H1 (cell line): ENCODE measurements around the gene KRTAP10-7. TPM values are rescaled to one million over a fixed set of nuclear protein-coding genes. Genes with fewer than 3 reads are reported as not detected.

Experiments used
- CTCF ChIA-PET: fragments of 300-600 bp; sonication (Branson Sonifier 250); formaldehyde crosslinking; loops from one replicate; lab custom pipeline; 2021; ENCODE audit not compliant: partially characterized antibody; lab: Charles Lee
- POLR2A ChIA-PET: fragments of 300-600 bp; sonication (Branson Sonifier 250); formaldehyde crosslinking; loops from one replicate; lab custom pipeline; 2021; ENCODE audit warnings: inconsistent platforms; ENCODE audit not compliant: partially characterized antibody; lab: Charles Lee
- DNase-seq, 2 experiments: peaks; one replicate each; pipeline versions ENCODE4 v3.0.0 to v3.0.0-alpha.2; 2010 to 2022; ENCODE audit warnings: low spot score in 2 of 2, low read depth in 1 of 2, mixed read lengths in 1 of 2
- FAIRE-seq: peaks from 2 replicates; lab custom pipeline; 2011; peaks lifted over from hg19 to GRCh38; lab: Jason Lieb, UNC
- H2AFZ ChIP-seq: 2 replicates; pipeline ENCODE4 v1.8.1; 2012; ENCODE audit warnings: low read length, inconsistent platforms
- H2AK5ac ChIP-seq: 2 replicates; pipeline ENCODE4 v1.6.1; 2013; ENCODE audit warnings: low read depth, low read length
- H2BK120ac ChIP-seq: replicated peaks from 2 replicates; pipeline ENCODE3; 2013; ENCODE audit warnings: low read depth, low read length, inconsistent platforms
- H2BK12ac ChIP-seq: 2 replicates; pipeline ENCODE4 v1.6.1; 2013; ENCODE audit warnings: low read depth, low read length
- H2BK15ac ChIP-seq: 2 replicates; pipeline ENCODE4 v1.6.1; 2013; ENCODE audit warnings: low read length
- H2BK20ac ChIP-seq: 2 replicates; pipeline ENCODE4 v1.6.1; 2013; ENCODE audit warnings: low read length
- H2BK5ac ChIP-seq: 2 replicates; pipeline ENCODE4 v1.6.1; 2013; ENCODE audit warnings: low read depth, low read length
- H3K14ac ChIP-seq: 2 replicates; pipeline ENCODE4 v1.6.1; 2013; ENCODE audit warnings: inconsistent platforms; ENCODE audit not compliant: insufficient read length
- H3K18ac ChIP-seq: 2 replicates; pipeline ENCODE4 v1.6.1; 2013; ENCODE audit warnings: low read length; ENCODE audit errors: extremely low read depth
- H3K23ac ChIP-seq: 2 replicates; pipeline ENCODE4 v1.6.1; 2013; ENCODE audit warnings: inconsistent platforms; ENCODE audit not compliant: insufficient read length
- H3K23me2 ChIP-seq: 2 replicates; pipeline ENCODE4 v1.6.1; 2013; ENCODE audit warnings: low read depth, low read length
- H3K27ac ChIP-seq: 2 replicates; pipeline ENCODE4 v1.6.1; 2011; ENCODE audit warnings: low read depth, low read length, inconsistent platforms
- H3K27me3 ChIP-seq, 4 experiments: replicated peaks in 1 of 4; 1 replicate in 1 of 4; 2 replicates in 3 of 4; pipeline versions ENCODE4 v1.6.1 to v1.8.1; 2011 to 2013; ENCODE audit warnings: low read length in 3 of 4, mild to moderate bottlenecking in 3 of 4, inconsistent platforms in 2 of 4, mixed read lengths in 2 of 4, moderate library complexity in 1 of 4; ENCODE audit not compliant: control insufficient read depth in 3 of 4, insufficient read depth in 3 of 4; ENCODE audit errors: extremely low read depth in 1 of 4
- H3K36me3 ChIP-seq, 4 experiments: 2 replicates each; pipeline versions ENCODE4 v1.6.1 to v1.8.1; 2011 to 2013; ENCODE audit warnings: mild to moderate bottlenecking in 4 of 4, low read length in 3 of 4, moderate library complexity in 2 of 4, control low read depth in 1 of 4, inconsistent platforms in 1 of 4; ENCODE audit not compliant: insufficient read depth in 4 of 4, control insufficient read depth in 2 of 4
- H3K4ac ChIP-seq: replicated peaks from 2 replicates; pipeline ENCODE3; 2013; ENCODE audit warnings: low read length, low read depth, mixed read lengths, inconsistent platforms; ENCODE audit not compliant: insufficient read length
- H3K4me1 ChIP-seq, 4 experiments: replicated peaks in 1 of 4; 1 replicate in 1 of 4; 2 replicates in 3 of 4; pipeline versions ENCODE4 v1.6.1 to v1.8.1; 2011 to 2013; ENCODE audit warnings: low read length in 3 of 4, inconsistent platforms in 2 of 4, mixed read lengths in 1 of 4; ENCODE audit not compliant: insufficient read depth in 4 of 4, control insufficient read depth in 3 of 4
- H3K4me2 ChIP-seq, 2 experiments: 2 replicates each; pipeline versions ENCODE4 v1.6.1 to v1.8.1; 2011 to 2013; ENCODE audit warnings: low read depth in 2 of 2, low read length in 2 of 2, control low read depth in 1 of 2, inconsistent platforms in 1 of 2, mild to moderate bottlenecking in 1 of 2; ENCODE audit not compliant: insufficient read depth in 1 of 2
- H3K4me3 ChIP-seq, 4 experiments: fragments of 200-600, 300-600 bp in 1 of 4; sonication (generic), shearing (Covaris generic), sonication (Bioruptor Twin) in 1 of 4; 2 replicates each; pipeline versions ENCODE4 v1.5.1 to v1.8.1; 2011 to 2016; ENCODE audit warnings: low read length in 4 of 4, low read depth in 3 of 4, control low read depth in 2 of 4, inconsistent platforms in 2 of 4, mild to moderate bottlenecking in 2 of 4, mixed read lengths in 1 of 4, moderate library complexity in 1 of 4; ENCODE audit not compliant: insufficient read depth in 2 of 4; ENCODE audit errors: extremely low read depth in 1 of 4
- H3K56ac ChIP-seq: replicated peaks from 2 replicates; pipeline ENCODE3; 2013; ENCODE audit warnings: low read depth, mild to moderate bottlenecking, mixed read lengths, low read length, inconsistent platforms; ENCODE audit not compliant: insufficient read length
- H3K79me1 ChIP-seq: 2 replicates; pipeline ENCODE4 v1.6.1; 2013; ENCODE audit warnings: low read depth, low read length, control low read depth
- H3K79me2 ChIP-seq, 2 experiments: 2 replicates each; pipeline versions ENCODE4 v1.6.1 to v1.8.1; 2012 to 2013; ENCODE audit warnings: low read length in 2 of 2, mild to moderate bottlenecking in 2 of 2, inconsistent platforms in 1 of 2; ENCODE audit not compliant: insufficient read depth in 2 of 2, control insufficient read depth in 1 of 2
- H3K9ac ChIP-seq, 4 experiments: replicated peaks in 1 of 4; 1 replicate in 1 of 4; 2 replicates in 3 of 4; pipeline versions ENCODE4 v1.6.1 to v1.8.1; 2011 to 2013; ENCODE audit warnings: low read depth in 3 of 4, low read length in 3 of 4, control low read depth in 2 of 4, mild to moderate bottlenecking in 2 of 4, moderate library complexity in 2 of 4, inconsistent platforms in 1 of 4; ENCODE audit errors: extremely low read depth in 1 of 4
- H3K9me3 ChIP-seq, 2 experiments: 2 replicates each; pipeline versions ENCODE4 v1.6.1 to v1.8.1; 2012 to 2013; ENCODE audit warnings: mild to moderate bottlenecking in 2 of 2, moderate library complexity in 2 of 2, control low read depth in 1 of 2, inconsistent platforms in 1 of 2, low read depth in 1 of 2, low read length in 1 of 2, mixed read lengths in 1 of 2; ENCODE audit not compliant: insufficient read depth in 2 of 2
- H4K20me1 ChIP-seq, 2 experiments: replicated peaks in 1 of 2; 2 replicates each; pipeline versions ENCODE3 to v1.8.1; 2011 to 2013; ENCODE audit warnings: inconsistent platforms in 2 of 2, low read length in 2 of 2, mild to moderate bottlenecking in 1 of 2; ENCODE audit not compliant: insufficient read depth in 2 of 2, control insufficient read depth in 1 of 2
- H4K5ac ChIP-seq: 2 replicates; pipeline ENCODE4 v1.6.1; 2013; ENCODE audit warnings: low read length, low read depth, mixed read lengths, inconsistent platforms; ENCODE audit not compliant: insufficient read length
- H4K8ac ChIP-seq: 2 replicates; pipeline ENCODE4 v1.8.0; 2013; ENCODE audit warnings: mild to moderate bottlenecking, moderate library complexity, low read length, inconsistent platforms; ENCODE audit not compliant: insufficient read depth; ENCODE audit errors: extremely low read depth
- H4K91ac ChIP-seq: replicated peaks from 2 replicates; pipeline ENCODE3; 2013; ENCODE audit warnings: low read length, mixed read lengths, inconsistent platforms; ENCODE audit not compliant: insufficient read length
- CEBPB ChIP-seq: IDR thresholded peaks from 2 replicates; pipeline ENCODE4 v1.6.1; 2012; ENCODE audit warnings: low read depth, low read length
- CHD1 ChIP-seq: IDR thresholded peaks from 2 replicates; pipeline ENCODE4 v1.6.1; 2012; ENCODE audit warnings: low read depth, low read length, improper control_type of control experiment
- CREB1 ChIP-seq: IDR thresholded peaks from 2 replicates; pipeline ENCODE4 v1.6.1; 2012; ENCODE audit warnings: inconsistent platforms
- E2F6 ChIP-seq: IDR thresholded peaks from 2 replicates; pipeline ENCODE4 v1.6.1; 2012; ENCODE audit warnings: inconsistent platforms
- HDAC2 ChIP-seq, 2 experiments: fragments of 300-600 bp in 1 of 2; sonication (generic) in 1 of 2; IDR thresholded peaks; 2 replicates each; pipeline ENCODE4 v1.6.1; 2011 to 2012; ENCODE audit warnings: low read depth in 2 of 2, low read length in 2 of 2, mild to moderate bottlenecking in 2 of 2, moderate library complexity in 2 of 2, borderline replicate concordance in 1 of 2, inconsistent platforms in 1 of 2
- JUND ChIP-seq: IDR thresholded peaks from 2 replicates; pipeline ENCODE4 v1.6.1; 2011; ENCODE audit warnings: mild to moderate bottlenecking, improper control_type of control experiment, low read length
- KDM1A ChIP-seq: fragments of 200-600, 300-600 bp; sonication (generic); IDR thresholded peaks from 2 replicates; pipeline ENCODE4 v1.7.1; 2016; ENCODE audit warnings: mild to moderate bottlenecking, low read length, borderline replicate concordance
- MAFK ChIP-seq: IDR thresholded peaks from 2 replicates; pipeline ENCODE4 v1.6.1; 2012; ENCODE audit warnings: low read depth, mild to moderate bottlenecking, improper control_type of control experiment, low read length
- MAX ChIP-seq: IDR thresholded peaks from 2 replicates; pipeline ENCODE4 v1.6.1; 2012; ENCODE audit warnings: inconsistent platforms
- NRF1 ChIP-seq: IDR thresholded peaks from 2 replicates; pipeline ENCODE4 v1.6.1; 2011; ENCODE audit warnings: mild to moderate bottlenecking, low read depth, low read length, improper control_type of control experiment
- RXRA ChIP-seq: IDR thresholded peaks from 2 replicates; pipeline ENCODE4 v1.6.1; 2011; ENCODE audit warnings: low read depth, mild to moderate bottlenecking, low read length, moderate library complexity; ENCODE audit not compliant: insufficient read depth
- SAP30 ChIP-seq: fragments of 300-600 bp; sonication (generic); IDR thresholded peaks from 2 replicates; pipeline ENCODE4 v1.7.1; 2012; ENCODE audit warnings: low read length, moderate library complexity, mild to moderate bottlenecking, inconsistent platforms; ENCODE audit not compliant: insufficient read depth, insufficient replicate concordance
- TAF1 ChIP-seq: IDR thresholded peaks from 2 replicates; pipeline ENCODE4 v1.6.1; 2011; ENCODE audit warnings: mild to moderate bottlenecking, low read depth, low read length
- WGBS, 2 experiments: shearing (Covaris generic) in 1 of 2; methylation state at CpG; one replicate each; pipeline versions ENCODE4 v1.1.6 to v1.1.7; 2013 to 2015; ENCODE audit warnings: low lambda C conversion rate in 2 of 2, mixed read lengths in 2 of 2, inconsistent platforms in 1 of 2, low coverage in 1 of 2, missing lambda C conversion rate in 1 of 2; ENCODE audit not compliant: insufficient replicate concordance in 2 of 2, insufficient coverage in 1 of 2, insufficient read length in 1 of 2; ENCODE audit errors: extremely low coverage in 1 of 2, missing lambda C conversion rate in 1 of 2; 5-methylcytosine and 5-hydroxymethylcytosine counted together
- polyA plus RNA-seq, 7 experiments: library from polyadenylated mRNA; depleted of rRNA in 3 of 7; stranded (reverse) in 5 of 7; unstranded in 2 of 7; fragments of >200 nt in 5 of 7; fragments of 200-250 nt in 2 of 7; gene quantifications; 1 replicate in 5 of 7; 2 replicates in 1 of 7; 4 replicates in 1 of 7; pipeline versions ENCODE4 v1.2.1 to v1.2.3, GENCODE V29; 2011 to 2013; ENCODE audit warnings: missing spikeins in 2 of 7, mixed read lengths in 2 of 7
- total RNA-seq: library from RNA; stranded (reverse); fragmentation: NEBNext Ultra II Directional; extraction: Animal tissue kit (Norgen Biotek cat#: 25700); gene quantifications from 2 replicates; pipeline ENCODE4 v1.2.1, GENCODE V29; 2021

KRTAP10-7 gene
- total and polyA plus RNA-seq, 2 of the 8 experiments (the other 6 are each of a cell fraction or from before 2014, with no cell fraction given), result not detected

GRCh38 chr21:44566403-44566802 lies 34.0 kb upstream of the KRTAP10-7 start:
- H2BK12ac ChIP-seq, result no peak overlapping the region
- no peak overlapping the region for H2AFZ ChIP-seq
- no peak overlapping the region for H2AK5ac ChIP-seq
- no peaks in the 10 kb centered on the region for H3K79me2 ChIP-seq
- no peak overlapping the region for H3K4me3 ChIP-seq
- H2BK15ac ChIP-seq, result no peak overlapping the region
- ChIA-PET POLR2A (no interaction called here), CTCF (no interaction called here)
- no peak overlapping the region for H2BK20ac ChIP-seq
- H3K4ac ChIP-seq, result no peak overlapping the region
- H3K27me3 ChIP-seq, result no peaks in the 10 kb centered on the region
- H3K36me3 ChIP-seq, result no peaks in the 10 kb centered on the region
- peaks cover 0 to 3% (median 0%) of the 10 kb centered on the region in 4 experiments; a peak in 1 of 7 replicates for H3K4me1 ChIP-seq
- DNase-seq (no peak), FAIRE-seq (no peak)
- no peak overlapping the region for H2BK120ac ChIP-seq
- no peaks in the 10 kb centered on the region for H4K20me1 ChIP-seq
- H4K8ac ChIP-seq, result no peak overlapping the region
- H2BK5ac ChIP-seq, result no peak overlapping the region
- H3K9me3 ChIP-seq, result peaks cover 4 to 6% of the 10 kb centered on the region in 2 experiments; a peak in 2 of 4 replicates
- no peak overlapping the region for H3K18ac ChIP-seq
- no peak overlapping the region for H4K91ac ChIP-seq
- no peak overlapping the region for H3K9ac ChIP-seq
- no peak overlapping the region for H3K4me2 ChIP-seq
- no peak overlapping the region for H3K56ac ChIP-seq
- H3K23ac ChIP-seq, result no peak overlapping the region
- 94% methylated on average over 1 of the region's 1 CpG; no CpG with 5 or more reads in 1 of the 2 experiments for whole genome bisulfite sequencing, 2 experiments
- no peak overlapping the region for H3K27ac ChIP-seq
- H3K14ac ChIP-seq, result no peak overlapping the region
- H3K23me2 ChIP-seq, result no peaks in the 10 kb centered on the region
- no peaks in the 10 kb centered on the region for H3K79me1 ChIP-seq
- H4K5ac ChIP-seq, result no peak overlapping the region
- TF ChIP-seq SAP30 (no peak), E2F6 (no peak), KDM1A (no peak), RXRA (no peak), CHD1 (no peak), NRF1 (no peak), CEBPB (no peak), HDAC2 (IDR thresholded peaks at IDR 0.05; ENCODE audit: borderline replicate concordance in 1 of 2, low read depth in 2 of 2, low read length in 2 of 2) (no peak), MAFK (no peak), JUND (no peak), TAF1 (no peak), MAX (no peak), CREB1 (no peak)
